GM19099 (cell line): ENCODE measurements around the gene OR2L5.

Experiments used
- POLR2A ChIP-seq: IDR thresholded peaks from 3 replicates; pipeline ENCODE4 v1.6.1; 2011; ENCODE audit warnings: low read depth; ENCODE audit not compliant: insufficient read length; ENCODE audit errors: extremely low read depth

The OR2L5 gene

GRCh38 chr1:248013229-248013710 is at the start of gene OR2L5:
Gene OR2L5 (plus strand): TSS chr1:248013660. CDS start chr1:248021948, 8,288 bp downstream.
- no peak for TF ChIP-seq POLR2A

- no peak for TF ChIP-seq POLR2A
These were observed 48.5 kb upstream of the OR2L5 start, which contains the start of gene OR2AK2 for GRCh38 chr1:247964933-247965332. Gene OR2AK2 (plus strand): TSS chr1:247965233. CDS start chr1:247965377, 144 bp downstream.

GRCh38 chr1:247966532-247967204 is 46.8 kb upstream of the OR2L5 start:
- TF ChIP-seq POLR2A = no peak

GRCh38 chr1:247992986-247993385 is 20.5 kb upstream of the OR2L5 start:
- TF ChIP-seq POLR2A = no peak

- no peak for TF ChIP-seq POLR2A
These were observed 14.6 kb upstream of the OR2L5 start for GRCh38 chr1:247998811-247999210.

GRCh38 chr1:248000169-248000568 is 13.3 kb upstream of the OR2L5 start:
- no peak for TF ChIP-seq POLR2A

GRCh38 chr1:248007778-248008177 is 5.7 kb upstream of the OR2L5 start:
- no peak for TF ChIP-seq POLR2A

- no peak for TF ChIP-seq POLR2A
These were observed 3.8 kb upstream of the OR2L5 start for GRCh38 chr1:248009681-248010080.

- TF ChIP-seq POLR2A = no peak
These were observed 2.3 kb downstream of the OR2L5 start for GRCh38 chr1:248015803-248016202.

GRCh38 chr1:248029770-248030169 is 16.3 kb downstream of the OR2L5 start, which contains the start of gene OR2L2:
Gene OR2L2 (plus strand): TSS chr1:248030070. CDS start chr1:248038268, 8,198 bp downstream.
- no peak for TF ChIP-seq POLR2A

- TF ChIP-seq POLR2A = no peak
These were observed 31.7 kb downstream of the OR2L5 start for GRCh38 chr1:248045209-248045608.

- no peak for TF ChIP-seq POLR2A
These were observed 33.1 kb downstream of the OR2L5 start, which contains the start of gene OR2L3 for GRCh38 chr1:248046536-248046935. Gene OR2L3 (plus strand): TSS chr1:248046836. CDS start chr1:248060682, 13,846 bp downstream.

GRCh38 chr1:248047008-248047407 is 33.5 kb downstream of the OR2L5 start:
- TF ChIP-seq POLR2A = no peak

- no peak for TF ChIP-seq POLR2A
These were observed 41.2 kb downstream of the OR2L5 start for GRCh38 chr1:248054671-248055070.

- no peak for TF ChIP-seq POLR2A
These were observed 41.8 kb downstream of the OR2L5 start for GRCh38 chr1:248055261-248055660.

- TF ChIP-seq POLR2A = no peak
These were observed 51.6 kb downstream of the OR2L5 start for GRCh38 chr1:248065071-248065470.
